Fibroblast of lung (primary cell): ENCODE measurements around the gene TRAM2.

ENCODE experiments used
- CTCF ChIP-seq, 2 donors: IDR thresholded peaks in 1 of 2; conservative IDR thresholded peaks in 1 of 2; 1 replicate in 1 of 2; 2 replicates in 1 of 2; pipeline ENCODE4 v1.5.1; 2011 to 2012; ENCODE audit warnings: low read length in 2 of 2, control low read depth in 1 of 2, inconsistent platforms in 1 of 2, low read depth in 1 of 2, mild to moderate bottlenecking in 1 of 2
- EZH2 ChIP-seq: IDR thresholded peaks from 2 replicates; pipeline ENCODE4 v1.5.1; 2012; ENCODE audit warnings: low read length, control low read depth, mild to moderate bottlenecking; ENCODE audit errors: missing control alignments

- TF ChIP-seq CTCF (conservative IDR thresholded peaks at IDR 0.05 in 1 of 2, IDR thresholded peaks at IDR 0.05 in 1 of 2; ENCODE audit: low read depth in 1 of 2, low read length in 2 of 2) (no peak), EZH2 (no peak)
Measured at GRCh38 chr6:52482903-52483670, 93.8 kb downstream of the TRAM2 start.
